NCI-H82 treated with DMSO at 0.1 percent for 48 hours (cell line): Measurements from ENCODE around the gene NFIB.
A peak's percentile ranks its signal among the peaks of the same experiment; 100 is the strongest.

Experiments used
- DNase-seq: peaks from one replicate; lab custom pipeline; 2025; ENCODE audit not compliant: unreplicated experiment; lab: John Stamatoyannopoulos, UW

NFIB gene

DNA sequence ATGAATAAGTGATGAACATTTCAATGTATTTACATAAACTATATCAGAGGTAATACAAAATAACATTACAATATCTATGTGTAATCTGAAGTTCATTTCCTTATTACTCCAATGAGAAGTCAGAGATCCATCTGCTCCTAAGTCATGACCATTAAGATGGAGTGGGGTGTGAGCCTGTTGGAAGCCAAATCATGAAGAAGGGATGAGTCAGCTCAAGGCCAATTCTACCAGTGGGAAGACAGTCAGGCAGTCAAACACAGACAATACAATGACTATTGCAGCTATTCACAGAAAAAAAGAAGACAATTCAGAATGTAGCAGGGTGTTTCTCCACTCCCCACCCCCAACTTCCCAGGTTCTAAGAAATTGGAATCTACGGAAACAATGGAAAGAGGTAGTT is 155.0 kb downstream of the NFIB start:
- no peak for DNase-seq

DNA sequence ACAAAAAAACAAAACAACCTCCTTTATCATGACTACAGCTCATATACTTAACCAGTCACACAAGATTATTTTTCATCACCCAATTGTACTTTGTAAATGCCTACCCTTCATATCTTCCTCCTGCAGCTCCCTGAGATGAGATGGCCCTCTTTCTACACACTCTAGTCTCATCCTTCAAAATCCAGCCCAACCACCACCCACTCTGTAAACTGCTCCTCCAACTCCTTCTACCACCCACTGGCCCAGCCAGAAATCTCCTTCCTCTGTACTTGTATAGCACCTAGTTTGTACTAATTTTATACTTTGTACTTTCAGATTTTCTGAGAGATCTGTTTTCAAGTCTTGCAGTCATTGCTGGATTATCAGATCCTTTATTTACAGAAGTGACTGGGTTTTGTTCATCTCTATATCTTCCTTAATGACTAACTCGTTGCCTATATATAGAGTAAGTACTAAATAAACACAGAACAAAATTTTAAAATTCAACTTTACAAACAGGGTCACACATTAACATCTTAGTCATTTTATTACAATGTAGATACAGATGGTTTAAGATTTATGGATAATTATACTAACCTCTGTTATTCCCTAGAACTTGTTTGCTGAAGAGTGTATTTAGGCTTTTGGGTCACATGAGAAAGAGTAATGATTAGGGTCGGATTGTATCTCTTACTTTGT is 155.7 kb downstream of the NFIB start:
- no peak for DNase-seq

DNA sequence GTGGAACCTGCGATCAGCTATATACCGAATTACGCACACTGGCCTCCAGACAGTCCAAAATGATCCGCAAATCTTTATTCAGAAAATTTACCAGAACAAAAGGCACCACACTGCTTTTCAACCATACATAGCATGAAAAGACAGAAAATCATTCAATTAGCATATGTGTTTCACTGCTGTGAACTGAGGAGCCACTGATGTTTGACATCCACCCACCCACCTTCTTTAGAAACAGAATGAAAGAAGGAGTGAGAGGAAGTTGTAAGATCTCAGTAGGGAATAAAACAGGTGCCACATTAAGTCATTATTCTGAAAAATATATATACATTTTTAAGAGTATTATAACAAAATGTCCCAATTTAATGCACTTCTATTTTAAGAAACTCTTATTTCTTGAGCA is 156.8 kb downstream of the NFIB start:
- DNase-seq, result no peak

DNA sequence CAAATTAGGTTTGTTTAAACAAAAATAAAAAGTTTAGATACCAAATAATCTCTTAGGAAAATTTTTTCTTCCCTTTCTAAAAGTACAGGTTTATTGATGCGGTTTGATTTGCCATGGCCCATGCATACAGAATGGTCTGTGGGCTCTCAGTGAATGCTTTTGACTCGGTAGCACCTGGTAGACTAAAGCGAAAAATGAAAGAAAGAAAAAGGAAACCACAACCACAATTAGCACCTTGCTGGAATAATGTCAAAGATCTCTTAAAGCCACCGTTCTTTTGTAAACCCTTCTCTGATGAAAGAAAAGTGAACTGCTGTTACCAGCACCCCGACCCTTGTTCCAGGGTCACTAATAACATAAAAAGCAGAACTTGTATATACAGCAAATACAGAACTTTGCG is 157.9 kb downstream of the NFIB start:
- no peak for DNase-seq

DNA sequence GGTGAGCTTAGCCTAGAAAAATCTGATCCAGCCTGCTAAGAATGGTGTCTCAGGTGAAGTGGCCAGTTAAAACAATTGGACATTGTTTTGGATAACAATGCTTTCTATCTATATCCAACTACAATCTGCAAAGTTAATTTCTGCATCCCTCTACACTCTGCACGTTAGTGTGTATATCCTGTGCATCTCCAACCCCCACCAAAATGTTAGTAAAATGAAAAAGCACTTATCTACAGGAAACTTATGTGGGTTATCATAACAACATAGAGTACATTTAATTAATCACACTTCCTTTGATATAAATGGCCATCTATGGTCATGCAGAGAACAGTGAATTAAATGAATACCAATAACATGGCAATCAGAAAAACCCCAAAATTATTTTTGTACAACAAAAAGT is 158.7 kb downstream of the NFIB start:
- no peak for DNase-seq

DNA sequence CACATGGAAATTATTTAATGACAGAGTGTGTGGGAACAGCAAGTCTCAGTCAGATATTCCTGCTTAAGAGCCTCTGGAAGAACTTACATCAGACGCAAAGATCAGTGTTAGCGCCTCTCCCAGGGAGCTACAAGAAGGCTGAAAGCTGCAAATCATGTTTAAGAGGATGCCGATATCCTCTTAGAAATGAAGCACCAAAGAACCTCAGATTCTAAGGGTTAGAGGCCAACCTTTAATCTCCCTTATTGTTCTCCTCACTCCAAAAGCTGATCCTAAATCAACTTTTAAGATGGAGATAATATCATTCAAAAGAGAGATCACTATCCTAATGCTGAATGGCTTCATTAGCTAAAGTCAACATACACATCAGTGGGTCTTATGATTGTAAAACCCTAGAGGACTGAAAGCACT is 160.6 kb downstream of the NFIB start:
- DNase-seq, result peak; percentile 30

DNA sequence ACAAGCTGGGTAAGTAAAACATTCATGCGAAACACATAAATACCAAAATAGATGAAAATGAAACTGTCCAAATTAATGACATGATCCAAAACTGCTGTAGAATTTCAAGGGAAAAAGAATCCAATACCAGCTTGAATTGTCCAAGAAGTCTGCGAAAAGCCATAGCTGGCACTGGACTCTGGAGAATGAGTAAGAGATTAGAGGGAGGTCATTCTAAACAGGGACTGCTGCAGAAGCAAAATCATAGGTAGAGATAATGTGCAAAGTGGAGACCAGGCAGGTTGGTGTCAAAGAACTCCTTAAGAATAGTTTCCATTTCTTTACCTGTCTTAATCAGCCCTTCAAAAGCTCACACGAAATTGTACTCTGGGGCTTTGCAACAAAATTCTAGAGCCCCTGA is 162.5 kb downstream of the NFIB start:
- no peak for DNase-seq

DNA sequence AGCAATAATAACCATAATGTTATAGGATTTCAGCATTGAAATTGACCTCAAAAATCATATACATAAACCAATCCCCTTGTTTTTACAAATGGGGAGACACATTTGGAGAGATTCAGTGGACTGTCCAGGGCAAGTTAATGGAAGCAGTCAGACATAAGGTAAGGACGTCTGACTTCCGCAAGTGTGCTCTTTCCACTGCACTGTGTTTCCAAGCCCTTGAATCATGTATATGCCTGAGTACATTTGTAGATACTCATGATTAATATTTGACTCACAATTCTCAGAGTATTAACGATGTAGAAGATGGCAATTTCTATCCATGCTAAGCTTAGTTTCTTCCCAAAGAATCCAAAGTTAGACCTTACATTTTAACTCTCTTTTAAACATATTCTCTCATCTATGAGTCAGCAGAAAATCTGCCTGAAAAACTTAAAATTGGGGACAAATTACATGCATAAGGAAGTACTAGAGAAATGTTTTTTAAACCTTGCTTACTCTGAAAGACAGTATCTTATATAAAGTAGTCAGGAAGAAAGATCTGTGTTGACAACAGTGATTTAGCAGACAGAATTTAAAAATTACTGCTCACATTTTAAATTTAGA is 165.3 kb downstream of the NFIB start:
- no peak for DNase-seq

DNA sequence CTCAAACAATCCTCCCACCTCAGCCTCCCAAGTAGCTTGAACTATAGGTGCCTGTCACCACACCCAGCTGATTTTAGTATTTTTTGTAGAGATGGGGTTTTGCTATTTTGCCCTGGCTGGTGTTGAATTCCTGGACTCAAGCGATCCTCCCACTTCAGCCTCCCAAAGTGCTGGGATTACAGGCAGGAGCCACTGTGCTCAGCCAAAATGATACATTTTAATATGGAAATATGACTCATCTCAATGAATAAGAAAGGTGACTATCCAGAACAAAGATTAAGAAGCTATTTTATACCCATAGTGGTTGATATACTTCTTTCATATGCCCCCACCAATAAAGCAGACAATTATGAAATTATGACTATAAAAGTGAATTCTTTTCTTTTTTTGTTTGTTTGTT is 166.2 kb downstream of the NFIB start:
- no peak for DNase-seq

DNA sequence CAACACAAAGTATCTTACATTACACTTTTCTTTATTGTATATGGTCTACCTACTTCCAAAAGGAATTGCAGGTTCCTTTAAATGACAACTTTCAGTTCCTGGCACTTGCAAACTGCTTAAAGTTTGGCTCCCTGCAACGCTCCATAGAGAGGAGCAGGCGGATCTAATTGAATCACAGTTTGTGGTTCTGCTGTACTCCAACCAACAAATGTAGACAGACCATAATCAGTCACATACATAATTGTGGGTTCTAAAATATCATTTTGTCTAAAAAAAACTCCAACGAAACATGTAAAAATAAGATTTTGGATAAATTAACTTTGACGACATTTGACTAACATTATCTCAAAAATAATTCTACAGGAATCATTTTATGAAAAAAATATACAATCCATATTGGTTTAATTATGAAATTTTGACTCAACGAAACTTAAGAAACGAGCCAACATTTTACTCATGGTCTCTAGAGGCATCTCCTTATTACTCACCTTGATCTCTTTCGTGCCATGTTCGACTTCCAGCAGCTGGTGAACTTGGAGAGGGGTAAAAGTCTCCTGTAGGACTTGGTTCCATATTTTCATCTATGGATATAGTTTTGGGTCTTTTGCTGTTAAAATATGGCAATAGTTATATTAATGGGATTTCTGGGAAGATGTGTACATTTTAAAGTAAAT is 167.6 kb downstream of the NFIB start:
- no peak for DNase-seq

DNA sequence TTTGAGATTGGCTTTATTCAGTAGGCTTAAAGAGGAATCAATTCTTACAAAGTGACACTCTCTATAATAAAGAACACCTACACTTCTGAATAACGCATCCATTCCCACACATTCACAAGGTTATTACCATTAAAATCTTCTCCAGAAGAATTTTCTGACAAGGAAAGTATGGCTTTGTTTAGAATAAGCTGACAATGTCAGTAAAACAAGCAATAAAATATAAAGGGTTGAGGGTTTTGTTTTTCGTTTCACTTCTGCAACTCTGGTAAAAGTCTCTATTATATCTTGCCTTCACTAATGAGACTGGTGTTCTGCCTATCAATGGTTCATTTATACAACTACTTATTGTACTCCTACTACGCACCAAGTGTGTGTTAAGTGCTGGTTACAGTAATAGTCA is 169.7 kb downstream of the NFIB start:
- DNase-seq, result no peak

DNA sequence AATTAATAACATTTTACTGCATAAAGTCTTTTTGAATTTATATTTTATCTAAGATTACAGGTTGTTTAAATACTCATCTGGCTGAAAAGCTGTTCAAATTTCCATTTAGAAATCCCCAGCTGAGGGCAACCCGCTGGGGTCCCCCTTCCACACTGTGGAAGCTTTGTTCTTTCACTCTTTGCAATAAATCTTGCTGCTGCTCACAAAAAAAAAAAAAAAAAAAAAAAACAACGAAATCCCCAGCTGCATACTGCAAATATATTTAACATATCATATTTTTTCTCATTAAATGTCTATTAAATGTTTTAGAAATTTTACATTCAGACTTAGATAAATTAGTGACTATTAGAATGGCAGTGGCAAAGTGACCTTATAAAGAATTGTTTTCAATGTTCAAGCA is 172.2 kb downstream of the NFIB start:
- DNase-seq, result no peak

DNA sequence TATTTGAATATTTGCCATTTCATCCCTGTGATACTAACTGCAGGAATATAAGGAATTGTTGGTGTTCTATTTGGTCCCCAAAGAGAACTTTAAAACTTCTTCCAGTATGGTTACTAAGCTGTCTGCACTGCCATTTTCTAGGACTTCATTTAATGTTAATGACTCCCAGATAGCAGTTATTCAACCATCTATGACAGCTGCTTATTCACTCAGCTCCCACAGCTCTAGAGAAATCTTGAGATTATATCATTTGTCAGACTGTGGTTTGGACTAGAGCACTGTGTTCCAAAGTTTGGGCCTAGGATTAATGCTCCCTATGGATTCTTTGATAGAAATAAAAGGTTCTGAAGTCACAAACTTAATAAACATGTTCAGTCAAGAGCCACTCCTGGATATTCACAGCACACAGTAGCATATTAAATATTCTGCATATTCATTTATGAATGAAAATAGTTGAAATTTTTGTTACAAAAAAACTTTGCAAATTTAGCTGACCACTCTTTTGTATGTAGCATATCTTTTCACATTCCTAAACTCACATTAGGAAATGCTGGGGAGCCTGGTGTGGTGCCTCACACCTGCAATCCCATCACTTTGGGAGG is 173.7 kb downstream of the NFIB start:
- no peak for DNase-seq

DNA sequence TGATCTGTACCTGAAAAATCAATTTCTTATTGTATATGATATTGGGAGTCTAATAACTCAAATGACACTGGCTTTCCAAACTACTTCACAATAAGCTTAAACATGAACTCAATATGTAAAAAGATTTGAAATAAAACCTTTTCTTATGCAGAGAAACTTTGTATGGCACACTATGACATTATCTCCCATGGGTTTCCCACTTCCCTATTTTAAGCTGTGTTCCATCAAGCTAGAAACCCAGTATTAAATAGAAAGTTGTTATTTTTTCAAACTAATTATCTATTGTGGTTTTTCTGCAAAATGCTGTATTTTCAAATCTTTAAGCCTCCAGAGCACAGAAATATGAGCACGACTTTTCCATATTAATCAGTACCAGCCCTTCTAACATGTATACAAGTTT is 174.7 kb downstream of the NFIB start:
- no peak for DNase-seq

DNA sequence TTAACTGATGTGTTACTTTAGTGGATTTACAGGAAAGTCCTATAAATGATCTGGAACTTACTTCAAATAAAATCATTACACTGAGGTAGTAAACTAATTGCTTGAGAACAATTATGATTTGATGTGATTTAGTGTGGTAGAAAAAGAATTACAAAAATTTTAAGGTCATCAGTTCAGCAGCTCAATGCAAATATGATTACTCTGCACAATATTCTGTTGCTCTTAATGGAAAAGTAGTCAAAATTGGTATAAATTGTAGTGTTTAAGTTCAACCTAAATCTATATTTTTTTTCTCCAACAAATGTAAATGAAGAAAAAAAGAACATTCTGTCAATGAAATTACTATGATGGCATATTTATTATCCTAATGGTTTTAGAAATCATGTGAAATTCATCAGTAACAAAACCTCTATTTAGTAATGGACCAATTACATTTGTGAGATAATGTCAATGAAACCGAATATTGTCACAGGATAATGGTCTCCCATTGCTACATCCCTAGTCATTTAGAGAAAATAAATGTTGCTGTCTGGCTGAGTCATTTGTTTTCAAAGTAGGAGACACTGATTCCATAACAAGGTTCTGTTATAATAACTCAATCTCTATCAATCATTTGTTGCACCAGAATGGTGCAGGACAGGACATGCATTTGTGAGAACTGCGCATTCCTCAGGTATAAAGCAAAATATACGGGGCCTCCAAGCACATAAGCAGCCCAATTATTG is 177.1 kb downstream of the NFIB start:
- no peak for DNase-seq

DNA sequence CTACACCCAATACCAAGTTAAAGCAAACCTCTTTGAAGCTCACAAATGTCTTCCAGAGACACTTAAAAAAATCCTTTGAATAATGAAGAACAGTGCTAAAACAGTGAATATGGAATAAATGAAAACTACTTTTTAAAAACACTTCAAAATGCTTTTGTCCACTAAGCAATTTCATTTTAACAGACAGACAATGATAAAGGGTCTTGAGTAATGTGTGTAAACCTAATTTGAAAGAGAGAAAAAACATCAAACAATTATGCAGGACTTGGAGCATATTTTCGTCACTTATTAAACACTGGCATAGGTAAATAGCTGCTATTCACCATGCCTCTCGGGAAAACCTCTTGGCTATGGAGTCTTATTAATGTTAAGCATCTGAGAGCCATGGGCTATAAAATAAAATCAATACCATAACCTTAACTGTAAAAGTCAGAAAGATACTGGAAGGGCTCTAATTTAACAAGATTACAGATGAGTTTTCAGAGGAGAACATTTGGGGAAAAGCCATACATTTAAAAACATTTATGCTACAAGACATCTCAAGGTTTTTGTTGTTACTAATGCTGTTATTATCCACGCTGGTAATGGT is 177.8 kb downstream of the NFIB start:
- no peak for DNase-seq

DNA sequence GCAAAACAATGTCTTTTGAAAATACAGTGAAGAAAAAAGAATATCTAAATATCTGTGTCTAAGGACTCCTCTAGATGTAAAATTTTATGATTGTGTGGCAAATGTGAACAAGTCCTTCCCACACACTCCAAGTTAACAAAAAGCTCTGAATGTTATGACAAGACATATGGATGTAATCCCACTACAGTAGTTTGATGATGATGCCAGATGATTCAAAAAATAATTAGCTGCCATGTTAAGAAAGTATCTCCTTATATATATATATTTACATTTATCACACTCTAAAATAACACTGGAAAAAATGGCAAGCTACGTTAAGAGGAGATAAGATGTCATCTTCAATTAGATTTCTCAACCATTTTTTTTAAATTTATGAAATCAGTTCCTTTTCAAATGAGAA is 178.5 kb downstream of the NFIB start:
- DNase-seq, result no peak

DNA sequence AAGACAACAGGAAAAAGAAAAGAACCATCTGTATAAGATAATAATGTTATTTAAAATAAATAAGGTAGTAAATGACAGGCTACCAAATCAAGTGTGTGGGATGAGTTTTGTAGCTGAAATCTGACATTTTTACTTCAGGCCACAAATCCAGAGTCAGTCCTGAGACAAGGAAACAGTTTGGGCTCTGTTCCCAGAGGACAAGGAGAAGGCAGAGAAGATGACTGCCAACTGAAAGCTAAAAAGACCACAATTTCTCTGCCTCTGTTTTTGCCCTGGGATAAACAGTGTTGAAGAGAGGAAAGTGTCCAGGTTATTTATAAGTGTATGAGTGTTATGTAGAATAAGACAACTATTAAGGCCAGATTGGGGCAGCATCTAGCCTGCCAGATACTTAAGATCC is 180.5 kb downstream of the NFIB start:
- no peak for DNase-seq

DNA sequence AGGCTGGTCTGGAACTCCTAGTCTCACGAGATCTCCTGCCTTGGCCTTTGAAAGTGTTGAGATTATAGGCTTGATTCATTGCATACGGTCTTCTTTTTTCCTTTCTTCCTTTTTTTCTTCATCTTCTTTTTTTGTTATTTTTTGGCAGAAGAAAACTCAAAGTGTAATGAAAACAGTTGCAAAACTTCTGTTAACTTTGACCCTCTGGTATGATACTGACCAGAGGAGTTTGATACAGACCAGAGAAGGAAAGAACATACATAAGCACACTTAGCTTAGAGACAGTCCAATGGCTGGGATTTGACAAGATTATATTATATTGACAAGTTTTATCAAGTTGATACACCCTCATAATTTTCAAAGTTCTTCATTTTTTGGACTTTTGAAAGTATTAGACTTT is 181.2 kb downstream of the NFIB start:
- no peak for DNase-seq

DNA sequence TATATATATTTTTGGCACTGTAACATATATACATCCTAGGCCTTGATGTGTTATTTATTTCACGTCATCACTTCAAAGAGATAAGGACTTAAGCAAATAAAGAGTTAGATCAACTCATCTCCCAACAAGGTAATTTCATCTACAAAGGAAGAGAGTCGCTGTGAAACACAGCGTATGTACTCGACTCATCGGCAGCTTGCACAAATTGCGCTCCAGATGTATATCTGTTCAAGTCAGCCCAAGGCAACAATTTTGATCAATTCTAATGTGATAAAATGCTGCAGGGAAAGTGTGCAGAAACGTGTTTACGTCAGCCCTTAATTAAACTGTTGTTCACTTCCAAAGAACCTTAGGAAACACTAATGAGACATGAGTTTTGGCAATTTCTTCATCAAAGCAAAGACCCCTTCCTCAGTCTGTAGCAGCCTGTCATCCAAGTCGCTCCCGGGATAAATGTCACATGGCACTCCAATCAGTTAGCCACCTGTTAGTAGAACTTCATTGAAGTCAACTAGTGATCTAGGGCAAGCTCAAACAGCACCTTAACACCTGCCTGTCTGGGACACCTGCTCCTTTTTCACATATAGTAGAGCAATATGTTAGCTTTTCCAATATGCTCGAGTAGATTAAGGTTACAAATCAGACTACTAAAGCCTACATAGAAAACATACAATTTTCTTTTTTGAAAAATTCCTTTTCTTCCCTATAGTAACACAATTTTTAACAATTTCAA is 182.4 kb downstream of the NFIB start:
- DNase-seq, result no peak

DNA sequence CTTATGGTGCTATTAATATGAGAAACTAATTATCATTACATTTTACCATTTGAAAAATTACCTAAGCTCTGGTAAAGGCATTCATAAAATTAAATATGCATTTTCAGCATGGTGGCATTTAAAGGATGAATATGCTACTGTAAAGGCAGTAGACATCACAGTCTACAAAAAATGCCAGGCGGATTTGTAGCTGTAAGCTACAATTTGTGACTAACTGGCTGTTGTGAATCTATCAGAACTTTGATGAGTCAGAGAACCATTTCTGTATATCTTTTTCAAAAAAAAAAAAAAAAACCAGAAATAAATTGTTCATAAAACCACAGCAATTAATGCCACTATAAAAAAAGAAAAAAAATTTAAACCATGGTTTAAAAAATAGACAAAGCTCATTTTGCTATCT is 186.3 kb downstream of the NFIB start:
- DNase-seq, result no peak
